GM19455 (cell line): ENCODE measurements around the gene SETD6.

ENCODE experiments used
- ATAC-seq: cut with Tn5 transposase; IDR thresholded peaks from one replicate; pipeline ENCODE4 v1.9.1; 2021; ENCODE audit not compliant: unreplicated experiment

SETD6 gene

GRCh38 chr16:58507963-58508670 is 7.2 kb upstream of the SETD6 start:
- no peak for ATAC-seq

DNA sequence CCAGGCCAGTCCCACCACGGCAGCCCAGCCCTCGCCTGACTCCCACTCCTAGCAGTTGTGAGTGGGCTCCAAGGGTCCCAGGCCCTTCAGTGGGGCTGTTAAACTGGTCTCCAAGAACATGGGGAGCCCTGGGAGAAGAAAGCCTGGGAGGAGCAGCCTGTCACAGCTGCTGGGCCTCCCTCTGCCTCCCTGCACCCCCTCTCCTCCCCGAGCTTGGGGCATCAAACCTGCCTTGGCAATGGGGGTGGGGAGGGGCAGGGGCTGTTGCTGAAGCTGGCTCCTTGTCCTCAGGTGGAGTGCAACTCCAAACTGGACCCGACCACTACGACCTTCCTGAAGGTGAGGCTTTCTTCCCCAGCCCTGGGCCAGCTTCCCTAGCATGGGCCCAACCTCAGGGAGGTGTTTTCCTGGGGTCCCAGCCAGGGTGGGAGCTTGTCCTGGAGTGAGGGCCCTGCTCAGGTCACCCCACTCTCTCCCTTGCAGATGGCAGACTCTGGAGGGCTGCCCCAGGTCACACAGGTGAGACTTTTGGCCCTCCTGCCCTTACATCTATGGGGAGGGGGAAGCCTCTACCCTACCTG is 6.6 kb upstream of the SETD6 start:
- ATAC-seq: no peak

- ATAC-seq: no peak
Observed at GRCh38 chr16:58509256-58510096, 5.8 kb upstream of the SETD6 start.

GRCh38 chr16:58510097-58510775 is 5.1 kb upstream of the SETD6 start:
- no peak for ATAC-seq

DNA sequence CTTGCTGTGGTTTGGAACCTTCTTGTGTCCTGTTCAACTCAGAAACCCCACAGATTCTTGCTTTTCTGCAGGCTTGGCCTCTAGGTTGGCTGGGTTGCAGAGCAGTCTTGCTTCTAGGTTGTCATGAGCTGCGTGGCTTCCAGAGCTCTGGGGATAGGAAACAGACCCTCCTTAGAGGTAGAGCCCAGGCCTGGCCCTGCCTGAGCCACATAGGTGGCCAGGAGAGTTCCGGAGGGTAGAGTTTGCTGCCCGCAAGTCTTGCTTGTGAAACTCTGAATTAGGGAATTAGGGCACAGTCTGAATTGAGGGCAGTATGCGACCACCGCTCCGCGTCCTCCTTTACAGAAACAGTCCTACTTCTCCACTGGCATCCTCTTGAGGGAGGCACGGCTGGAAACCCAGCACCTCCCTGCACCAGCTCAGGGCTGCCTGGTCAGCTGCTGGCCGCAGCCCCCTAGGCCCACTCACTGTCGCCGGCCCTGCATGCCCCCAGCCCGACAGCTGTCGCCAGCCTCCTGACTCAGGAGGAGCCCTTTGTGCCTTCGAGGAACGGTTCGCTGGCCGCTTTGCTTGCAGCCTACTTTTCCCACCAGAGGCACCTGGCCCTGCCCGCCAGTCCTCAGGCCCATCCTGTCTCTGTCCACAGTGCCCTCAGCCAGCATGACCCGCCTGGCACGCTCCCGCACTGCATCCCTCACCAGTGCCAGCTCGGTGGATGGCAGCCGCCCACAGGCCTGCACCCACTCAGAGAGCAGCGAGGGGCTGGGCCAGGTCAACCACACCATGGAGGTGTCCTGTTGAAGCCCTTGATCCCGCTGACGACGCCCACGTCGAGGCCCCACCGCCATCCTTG is 4.3 kb upstream of the SETD6 start:
- no peak for ATAC-seq

- no peak for ATAC-seq
Observed at GRCh38 chr16:58511933-58512815, 3.1 kb upstream of the SETD6 start.

DNA sequence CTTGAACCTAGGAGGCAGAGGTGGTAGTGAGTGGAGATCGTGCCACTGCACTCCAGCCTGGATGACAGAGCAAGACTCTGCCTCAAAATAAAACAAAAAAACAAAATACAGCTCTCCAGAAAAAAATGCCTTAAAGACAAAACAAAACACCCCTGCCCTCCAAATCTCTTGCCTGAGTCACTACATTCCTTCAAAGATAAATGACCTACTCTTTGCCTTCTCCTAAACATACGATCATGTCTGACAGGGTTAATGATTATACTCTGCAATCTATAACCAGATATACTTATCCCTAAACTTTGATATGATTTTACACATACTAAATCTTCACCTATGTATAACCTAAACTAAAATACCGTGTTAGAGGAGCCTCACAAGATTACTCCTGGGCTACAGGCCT is 1.4 kb upstream of the SETD6 start:
- no peak for ATAC-seq

DNA sequence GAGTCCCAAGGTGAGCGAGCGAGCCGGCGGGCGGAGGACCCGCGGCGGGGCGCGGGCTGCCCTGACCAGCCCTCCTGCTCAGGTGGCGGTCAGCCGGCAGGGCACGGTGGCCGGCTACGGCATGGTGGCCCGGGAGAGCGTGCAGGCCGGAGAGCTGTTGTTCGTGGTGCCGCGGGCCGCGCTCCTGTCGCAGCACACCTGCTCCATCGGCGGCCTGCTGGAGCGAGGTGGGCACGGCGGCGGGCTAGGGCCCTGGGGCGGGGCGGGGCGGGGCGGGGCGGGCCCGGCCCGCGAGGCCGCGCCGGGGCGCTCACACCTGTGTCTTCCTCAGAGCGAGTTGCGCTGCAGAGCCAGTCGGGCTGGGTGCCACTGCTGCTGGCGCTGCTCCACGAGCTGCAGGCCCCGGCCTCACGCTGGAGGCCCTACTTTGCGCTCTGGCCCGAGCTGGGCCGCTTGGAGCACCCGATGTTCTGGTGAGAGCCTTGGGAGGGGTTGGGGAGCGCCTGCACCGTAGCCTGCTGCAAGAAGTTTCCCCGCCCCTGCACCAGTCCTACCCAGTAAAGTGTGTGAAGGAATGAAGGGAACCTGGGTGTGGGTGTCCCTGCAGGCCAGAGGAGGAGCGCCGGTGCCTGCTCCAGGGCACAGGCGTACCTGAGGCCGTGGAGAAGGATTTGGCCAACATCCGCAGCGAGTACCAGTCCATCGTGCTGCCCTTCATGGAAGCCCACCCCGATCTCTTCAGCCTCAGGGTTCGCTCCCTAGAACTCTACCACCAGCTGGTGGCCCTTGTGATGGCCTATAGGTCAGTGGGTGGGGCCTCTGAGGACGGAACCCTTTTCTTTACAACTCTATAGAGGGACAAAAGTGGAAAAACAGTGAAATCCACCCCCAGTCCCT is 802 bp downstream of the SETD6 start:
- ATAC-seq: peak; percentile 51

DNA sequence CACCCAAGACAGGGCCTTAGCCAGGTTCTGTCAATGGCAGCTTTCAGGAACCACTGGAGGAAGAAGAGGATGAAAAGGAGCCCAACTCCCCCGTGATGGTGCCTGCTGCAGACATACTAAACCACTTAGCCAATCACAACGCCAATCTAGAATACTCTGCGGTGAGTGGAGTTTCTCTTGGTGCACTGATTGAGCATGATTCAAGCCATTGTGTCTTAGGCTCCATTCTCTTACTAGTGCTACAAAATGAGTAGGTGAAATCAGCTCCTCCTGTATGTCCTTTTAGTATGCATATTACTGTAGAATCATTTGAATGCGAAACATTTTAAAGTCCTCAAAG is 1.4 kb downstream of the SETD6 start:
- ATAC-seq: no peak

DNA sequence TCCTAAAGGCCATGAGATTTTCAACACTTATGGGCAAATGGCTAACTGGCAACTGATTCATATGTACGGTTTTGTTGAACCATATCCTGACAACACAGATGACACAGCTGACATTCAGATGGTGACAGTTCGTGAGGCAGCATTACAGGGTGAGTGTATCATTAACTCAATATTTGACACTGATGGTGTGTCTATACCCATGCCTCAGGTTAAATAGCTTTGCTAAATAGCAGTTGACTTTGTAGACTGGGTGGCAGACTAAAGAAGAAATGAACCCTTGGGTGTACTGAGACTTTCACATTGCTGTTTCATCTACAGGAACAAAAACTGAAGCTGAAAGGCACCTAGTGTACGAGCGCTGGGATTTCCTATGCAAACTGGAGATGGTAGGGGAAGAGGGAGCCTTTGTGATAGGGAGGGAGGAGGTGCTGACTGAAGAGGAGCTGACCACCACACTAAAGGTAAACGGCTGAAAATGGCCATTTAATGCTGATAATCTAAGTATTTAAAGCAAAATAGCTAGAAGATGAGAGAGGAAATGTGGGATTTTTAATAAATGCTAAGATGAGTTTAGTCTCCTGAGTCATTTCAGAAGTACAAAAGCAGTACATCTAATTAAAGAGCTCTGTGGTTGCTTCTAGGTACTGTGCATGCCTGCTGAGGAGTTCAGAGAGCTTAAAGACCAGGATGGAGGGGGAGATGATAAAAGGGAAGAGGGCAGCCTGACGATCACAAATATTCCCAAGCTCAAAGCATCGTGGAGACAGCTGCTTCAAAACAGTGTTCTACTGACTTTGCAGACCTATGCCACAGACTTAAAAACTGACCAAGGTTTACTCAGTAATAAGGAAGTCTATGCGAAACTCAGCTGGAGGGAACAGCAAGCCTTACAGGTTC is 3.0 kb downstream of the SETD6 start:
- peak; percentile 33 for ATAC-seq

DNA sequence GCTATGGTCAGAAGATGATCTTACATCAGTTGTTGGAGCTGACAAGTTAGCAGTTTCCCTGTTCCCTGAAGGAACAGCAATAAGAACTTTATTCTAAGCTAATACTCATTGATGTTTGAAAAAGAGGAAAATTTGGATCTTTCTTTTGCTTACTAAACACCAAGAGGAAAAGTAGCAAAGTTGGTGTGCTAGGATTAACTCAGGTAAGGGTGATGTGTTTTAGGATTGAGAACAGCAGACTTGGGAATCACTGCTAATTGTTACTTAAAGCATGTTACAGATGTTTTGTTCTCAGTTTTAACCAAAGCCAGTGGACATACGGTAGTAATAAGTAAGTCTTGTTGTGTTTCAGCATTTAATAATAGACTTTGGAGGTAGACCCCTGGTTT is 3.7 kb downstream of the SETD6 start:
- no peak for ATAC-seq

- ATAC-seq: no peak
Observed at GRCh38 chr16:58519707-58520106, 4.4 kb downstream of the SETD6 start.

DNA sequence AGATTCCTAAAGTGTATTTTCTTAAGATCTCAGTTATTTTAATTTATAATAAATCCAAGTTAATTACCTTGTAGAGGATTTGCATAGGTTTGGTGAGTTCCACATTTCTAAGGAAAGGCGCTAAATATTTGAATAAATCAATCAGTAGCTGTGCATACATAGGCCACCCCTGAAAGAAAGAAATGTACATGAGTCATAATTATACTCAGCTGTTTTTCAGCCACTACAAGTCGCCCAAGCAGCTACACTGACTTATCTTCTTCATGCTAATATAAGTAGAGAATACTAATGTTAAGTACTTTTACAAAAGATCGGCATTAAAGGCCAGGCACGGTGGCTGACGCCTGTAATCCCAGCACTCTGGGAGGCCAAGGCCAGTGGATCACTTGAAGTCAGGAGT is 14.9 kb downstream of the SETD6 start:
- ATAC-seq: no peak

DNA sequence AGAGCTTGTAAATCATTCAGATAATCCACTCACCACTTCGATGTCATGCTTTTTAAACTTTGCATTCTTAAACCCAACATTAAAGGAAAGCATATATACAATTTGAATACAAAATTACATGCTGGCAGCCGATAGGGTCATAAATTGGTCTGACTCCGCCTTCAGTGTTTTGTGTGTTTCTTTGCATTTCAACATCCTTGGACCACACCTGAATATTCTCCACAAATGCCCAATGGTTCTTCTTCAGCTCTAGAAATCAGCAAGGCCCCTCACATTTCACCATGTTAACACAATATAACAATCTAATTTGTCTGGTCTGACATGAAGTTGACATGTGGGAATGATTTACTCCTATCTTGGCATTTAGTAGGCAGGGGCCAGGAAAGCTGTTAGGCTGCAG is 17.1 kb downstream of the SETD6 start:
- no peak for ATAC-seq

GRCh38 chr16:58533751-58534470 is 18.6 kb downstream of the SETD6 start:
- no peak for ATAC-seq

- ATAC-seq: no peak
Observed at GRCh38 chr16:58535100-58535499, 19.8 kb downstream of the SETD6 start.

GRCh38 chr16:58536278-58536677 is 21.0 kb downstream of the SETD6 start:
- ATAC-seq: no peak
